K562 (cell line): ENCODE data around the gene HOXC12. TPM values are rescaled to one million over a fixed set of nuclear protein-coding genes. Genes with fewer than 3 reads are reported as not detected.

Source experiments
- ATAC-seq: fragments of 200-7000 bp; cut with Tn5 transposase; 3 replicates; pipeline ENCODE4 v1.9.1; 2020; ENCODE audit warnings: moderate library complexity
- BruUV-seq: library from RNA; stranded (reverse); fragments of 400-500 nt; replicated peaks from 2 replicates; lab custom pipeline; 2021; lab: Mats Ljungman, UMichigan
- CTCF ChIA-PET: fragments of 300-600 bp; formaldehyde crosslinking; extraction: SDS; loops from one replicate; lab custom pipeline; 2021; ENCODE audit warnings: low intra/inter-chr PET ratio; lab: Yijun Ruan, JAX
- POLR2A ChIA-PET: fragments of 300-600, 350-650 bp; sonication (Branson Sonifier 250); formaldehyde crosslinking; extraction: SDS; loops from one replicate; lab custom pipeline; 2021; ENCODE audit warnings: antibody characterized with exemption, inconsistent platforms; lab: Yijun Ruan, JAX
- DNase-seq, 4 experiments: peaks; one replicate each; pipeline versions ENCODE4 v3.0.0 to v3.0.0-alpha.2; 2011 to 2018; ENCODE audit warnings: low spot score in 3 of 4, mixed read lengths in 3 of 4; ENCODE audit errors: extremely low read depth in 1 of 4
- FAIRE-seq: peaks from 2 replicates; lab custom pipeline; 2011; peaks lifted over from hg19 to GRCh38; lab: Jason Lieb, UNC
- H2AFZ ChIP-seq: 2 replicates; pipeline ENCODE4 v1.6.0; 2011; ENCODE audit warnings: low read depth, low read length, control low read depth, inconsistent platforms
- H3K27ac ChIP-seq: fragments of 200-600 bp; 3 replicates; pipeline ENCODE4 v1.8.0; 2011; ENCODE audit warnings: low read depth, mild to moderate bottlenecking, control low read depth, inconsistent platforms, low read length, moderate library complexity, mixed read lengths; ENCODE audit errors: extremely low read depth
- H3K27me3 ChIP-seq, 2 experiments: fragments of 300-600 bp in 1 of 2; 2 replicates in 1 of 2; 3 replicates in 1 of 2; pipeline versions ENCODE4 v1.6.0 to v1.8.0; 2011; ENCODE audit warnings: inconsistent platforms in 2 of 2, low read length in 2 of 2, mild to moderate bottlenecking in 1 of 2, mixed read lengths in 1 of 2, moderate library complexity in 1 of 2; ENCODE audit not compliant: control insufficient read depth in 2 of 2, insufficient read depth in 2 of 2
- H3K36me3 ChIP-seq: fragments of 300-600 bp; 3 replicates; pipeline ENCODE4 v1.8.0; 2011; ENCODE audit warnings: mild to moderate bottlenecking, low read length, inconsistent platforms; ENCODE audit not compliant: control insufficient read depth, insufficient read depth
- H3K4me1 ChIP-seq, 2 experiments: fragments of 200-600 bp in 1 of 2; replicated peaks in 1 of 2; 2 replicates in 1 of 2; 3 replicates in 1 of 2; pipeline versions ENCODE4 v1.5.1 to v1.8.0; 2011; ENCODE audit warnings: inconsistent platforms in 2 of 2, low read length in 2 of 2, mild to moderate bottlenecking in 1 of 2, mixed read lengths in 1 of 2, moderate library complexity in 1 of 2; ENCODE audit not compliant: control insufficient read depth in 2 of 2, insufficient read depth in 2 of 2
- H3K4me2 ChIP-seq: 2 replicates; pipeline ENCODE4 v1.6.1; 2011; ENCODE audit warnings: low read length, control low read depth, inconsistent platforms, mixed read lengths; ENCODE audit not compliant: insufficient read depth
- H3K4me3 ChIP-seq: fragments of 200-600 bp; sonication (generic), shearing (Covaris generic); 2 replicates; pipeline ENCODE4 v1.5.1; 2016; ENCODE audit warnings: control low read depth, inconsistent platforms
- H3K79me2 ChIP-seq: fragments of 200-600 bp; 3 replicates; pipeline ENCODE4 v1.8.0; 2011; ENCODE audit warnings: low read length, inconsistent platforms; ENCODE audit not compliant: control insufficient read depth, insufficient read depth
- H3K9ac ChIP-seq, 2 experiments: 2 replicates each; pipeline versions ENCODE4 v1.6.0 to v1.6.1; 2011; ENCODE audit warnings: low read depth in 2 of 2, low read length in 2 of 2, control low read depth in 1 of 2, inconsistent platforms in 1 of 2, mild to moderate bottlenecking in 1 of 2, mixed read lengths in 1 of 2; ENCODE audit not compliant: insufficient read depth in 1 of 2
- H3K9me1 ChIP-seq: one replicate; pipeline ENCODE4 v1.6.0; 2011; ENCODE audit warnings: inconsistent platforms, mild to moderate bottlenecking, low read length, moderate library complexity; ENCODE audit not compliant: control insufficient read depth, insufficient read depth
- H3K9me3 ChIP-seq: replicated peaks from 2 replicates; pipeline ENCODE4 v1.5.1; 2011; ENCODE audit warnings: low read depth, low read length, inconsistent platforms; ENCODE audit not compliant: control insufficient read depth, insufficient read depth
- H4K20me1 ChIP-seq: replicated peaks from 2 replicates; pipeline ENCODE4 v1.6.1; 2011; ENCODE audit warnings: low read length, inconsistent platforms, mixed read lengths; ENCODE audit not compliant: control insufficient read depth, insufficient read depth
- ATF7 ChIP-seq: fragments of 450-650 bp; IDR thresholded peaks from 2 replicates; pipeline ENCODE4 v1.7.1; 2014; ENCODE audit warnings: mild to moderate bottlenecking, moderate library complexity
- CEBPG ChIP-seq, 3 experiments: fragments of 200-800 bp in 1 of 3; sonication (Bioruptor generic) in 1 of 3; sonication (generic) in 1 of 3; formaldehyde crosslinking in 1 of 3; IDR thresholded peaks in 2 of 3; conservative IDR thresholded peaks in 1 of 3; 2 replicates each; pipeline versions ENCODE4 v1.6.1 to v1.8.0; 2016 to 2022; ENCODE audit warnings: missing compliant biosample characterization in 2 of 3, missing genetic modification characterization in 2 of 3, mild to moderate bottlenecking in 1 of 3, missing genetic modification reagents in 1 of 3
- HSF4 ChIP-seq: fragments of 250-450 bp; sonication (Bioruptor Pico); IDR thresholded peaks from 2 replicates; pipeline ENCODE4 v2.1.2; 2022; ENCODE audit warnings: mild to moderate bottlenecking, moderate library complexity, borderline replicate concordance
- KDM4B ChIP-seq, 2 experiments: fragments of 450-650 bp in 1 of 2; sonication (generic) in 1 of 2; IDR thresholded peaks; 2 replicates each; pipeline ENCODE4 v1.6.1; 2016 to 2017; ENCODE audit warnings: borderline replicate concordance in 2 of 2, antibody characterized with exemption in 1 of 2, low read depth in 1 of 2, mild to moderate bottlenecking in 1 of 2
- NUFIP1 ChIP-seq: fragments of 450-650 bp; IDR thresholded peaks from 2 replicates; pipeline ENCODE4 v1.6.1; 2018; ENCODE audit not compliant: partially characterized antibody
- PRPF4 ChIP-seq: fragments of 200-400 bp; formaldehyde crosslinking; IDR thresholded peaks from one replicate; pipeline ENCODE4 v1.6.1; 2017; ENCODE audit warnings: low read length, low read depth, mild to moderate bottlenecking; ENCODE audit not compliant: insufficient read depth, poor library complexity, severe bottlenecking
- RB1 ChIP-seq: fragments of 450-650 bp; IDR thresholded peaks from 2 replicates; pipeline ENCODE4 v1.6.1; 2017; ENCODE audit warnings: low read depth, mild to moderate bottlenecking
- ZNF551 ChIP-seq: fragments of 250-450 bp; sonication (Bioruptor Pico); IDR thresholded peaks from 2 replicates; pipeline ENCODE4 v1.5.0; 2021; ENCODE audit warnings: mild to moderate bottlenecking, moderate library complexity
- WGBS: fragments of 100-300 bp; shearing (Covaris generic); methylation state at CpG from one replicate; pipeline ENCODE4 v1.1.6; 2016; ENCODE audit warnings: low coverage, mixed read lengths; ENCODE audit not compliant: insufficient coverage; ENCODE audit errors: missing lambda C conversion rate; 5-methylcytosine and 5-hydroxymethylcytosine counted together
- in situ Hi-C: fragments of 300-500 bp; cut with MboI; formaldehyde crosslinking; loops from 4 replicates; pipeline ENCODE4 v1.15.0; 2018; ENCODE audit warnings: inconsistent platforms, mixed read lengths
- intact Hi-C: fragments of 100-400 bp; cut with micrococcal nuclease; formaldehyde crosslinking; loops from 2 replicates; pipeline ENCODE4 v1.14.2; 2022
- polyA plus RNA-seq, 8 experiments: library from polyadenylated mRNA; depleted of rRNA in 4 of 8; stranded (reverse) in 5 of 8; unstranded in 3 of 8; fragments of >200 nt; fragmentation: Nextera tagmentation in 2 of 8; fragmentation: Illumina TruSeq in 1 of 8; extraction: Ambion mirVana in 2 of 8; extraction: Trizol in 1 of 8; gene quantifications; 2 replicates each; pipeline versions ENCODE4 v1.2.1 to v1.2.3, GENCODE V29; 2011 to 2014; ENCODE audit warnings: inconsistent platforms in 1 of 8, missing spikeins in 1 of 8
- total RNA-seq, 7 experiments: library from RNA; depleted of rRNA in 6 of 7; stranded (reverse); fragments of >200 nt in 6 of 7; fragmentation: Illumina TruSeq in 2 of 7; extraction: Trizol in 2 of 7; gene quantifications; 2 replicates each; pipeline versions ENCODE4 v1.2.1 to v1.2.3, GENCODE V29; 2011 to 2021; ENCODE audit warnings: low replicate concordance in 1 of 7
- TF ChIP-seq, protein P1 (sequence below): fragments of 450-650 bp; formaldehyde crosslinking; IDR thresholded peaks from 2 replicates; pipeline ENCODE4 v1.4.0; 2020; ENCODE audit warnings: mild to moderate bottlenecking

The HOXC12 gene
- total and polyA plus RNA-seq, 9 of the 15 experiments (the other 6 are each of a cell fraction or from before 2014, with no cell fraction given) = 0.04 to 0.36 (median 0.11) TPM; not detected in 1

DNA sequence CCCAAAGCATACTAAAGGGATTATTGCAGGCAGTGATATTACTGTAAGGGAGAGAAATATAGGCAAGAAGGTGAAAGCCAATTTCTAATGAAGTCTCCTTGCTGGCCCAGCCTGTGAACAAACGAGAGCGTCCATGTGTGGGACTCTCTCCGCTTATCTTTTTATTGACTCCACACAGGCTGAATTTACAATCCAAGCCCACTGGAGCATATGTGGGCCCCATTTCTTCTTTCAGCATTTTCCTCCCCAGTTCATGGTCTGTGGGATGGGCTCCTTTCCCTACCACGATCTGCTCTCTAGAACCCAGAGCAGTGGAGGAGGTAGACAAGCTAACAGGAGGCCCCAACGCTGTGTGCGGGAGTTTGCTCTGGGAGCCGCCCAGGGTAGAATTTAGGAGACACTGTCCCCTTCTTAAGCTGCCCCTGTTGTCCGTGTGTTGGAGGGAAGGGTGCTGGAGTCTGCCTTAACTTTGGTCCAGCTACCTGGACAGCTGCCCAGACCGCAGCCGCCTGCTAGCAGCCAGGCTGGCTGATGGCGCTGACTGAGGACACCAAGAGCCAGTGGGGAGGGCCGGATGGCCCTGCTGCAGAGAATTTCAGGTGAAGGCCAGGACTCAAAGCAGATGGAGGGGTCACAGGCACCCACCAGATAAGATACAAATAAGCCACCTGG lies 15.0 kb downstream of the HOXC12 start:
- no TSS peak for BruUV-seq
- ChIA-PET CTCF (no interaction called here), POLR2A (interaction anchor here (0.5 to 0.7 kb wide), 2 partner anchors 18 to 247 kb away, joined by 3 read pairs; no protein-coding TSS in a partner anchor)
- H2AFZ ChIP-seq = no peak overlapping the region
- H3K27ac ChIP-seq = no peak overlapping the region
- no peaks in the 10 kb centered on the region for H3K9me1 ChIP-seq
- H3K9ac ChIP-seq = no peak overlapping the region
- no peaks in the 10 kb centered on the region for H3K9me3 ChIP-seq
- no peaks in the 10 kb centered on the region for H3K36me3 ChIP-seq
- peaks cover 75 to 94% of the 10 kb centered on the region in 2 experiments for H3K27me3 ChIP-seq
- 8% methylated on average over 11 of the region's 12 CpGs for WGBS
- ATAC-seq = no peak
- H3K4me3 ChIP-seq = no peak overlapping the region
- intact Hi-C loops = no loop called here
- peaks cover 5% of the 10 kb centered on the region for H4K20me1 ChIP-seq
- no peak overlapping the region for H3K4me2 ChIP-seq
- no peak for DNase-seq
- peaks cover 0 to 20% of the 10 kb centered on the region in 2 experiments; a peak in 3 of 5 replicates for H3K4me1 ChIP-seq
- no peaks in the 10 kb centered on the region for H3K79me2 ChIP-seq
- in situ Hi-C loops = no loop called here
- TF ChIP-seq, protein P1, sequence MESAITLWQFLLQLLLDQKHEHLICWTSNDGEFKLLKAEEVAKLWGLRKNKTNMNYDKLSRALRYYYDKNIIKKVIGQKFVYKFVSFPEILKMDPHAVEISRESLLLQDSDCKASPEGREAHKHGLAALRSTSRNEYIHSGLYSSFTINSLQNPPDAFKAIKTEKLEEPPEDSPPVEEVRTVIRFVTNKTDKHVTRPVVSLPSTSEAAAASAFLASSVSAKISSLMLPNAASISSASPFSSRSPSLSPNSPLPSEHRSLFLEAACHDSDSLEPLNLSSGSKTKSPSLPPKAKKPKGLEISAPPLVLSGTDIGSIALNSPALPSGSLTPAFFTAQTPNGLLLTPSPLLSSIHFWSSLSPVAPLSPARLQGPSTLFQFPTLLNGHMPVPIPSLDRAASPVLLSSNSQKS (CRISPR knock-in tag) = no peak
- TF ChIP-seq PRPF4 = no peak
- TF ChIP-seq KDM4B (IDR thresholded peaks at IDR 0.05; ENCODE audit: borderline replicate concordance in 2 of 2, low read depth in 1 of 2) = no peak
- no peak for TF ChIP-seq NUFIP1
- no peak for TF ChIP-seq CEBPG (CRISPR knock-in tag; IDR thresholded peaks at IDR 0.05)
- no peak for TF ChIP-seq CEBPG (tag; conservative IDR thresholded peaks at IDR 0.05 in 1 of 2, IDR thresholded peaks at IDR 0.05 in 1 of 2)
- TF ChIP-seq RB1 = no peak
- TF ChIP-seq ATF7 = no peak
- no peak for TF ChIP-seq HSF4 (CRISPR knock-in tag)
- TF ChIP-seq ZNF551 (CRISPR knock-in tag) = no peak
- FAIRE-seq = no peak
